LHCN-M2 (cell line): Measurements from ENCODE around the gene RBM8A. TPM values are rescaled to one million over a fixed set of nuclear protein-coding genes. Genes with fewer than 3 reads are reported as not detected.

Experiments
- DNase-seq: peaks from one replicate; pipeline ENCODE4 v3.0.0-alpha.2; 2012; ENCODE audit warnings: low read depth
- total RNA-seq: library from RNA; depleted of rRNA; stranded (reverse); fragments of >200 nt; gene quantifications from 2 replicates; pipeline ENCODE4 v1.2.3, GENCODE V29; 2014

The RBM8A gene
- total RNA-seq, 1 experiment from 2014 or later: 284 TPM

GRCh38 chr1:145918144-145918991, 8.9 kb downstream of the RBM8A start, which contains the start of gene PEX11B:
TSS of gene PEX11B (minus strand) at chr1:145918717. CDS start at chr1:145918688, 29 bp downstream.
- DNase-seq: peak; percentile 89

- no peak for DNase-seq
Measured at GRCh38 chr1:145917595-145917994, 9.7 kb downstream of the RBM8A start.

GRCh38 chr1:145916745-145917144, 10.5 kb downstream of the RBM8A start:
- DNase-seq: peak; percentile 28

- DNase-seq: no peak
Measured at GRCh38 chr1:145912128-145912641, 15.1 kb downstream of the RBM8A start.

- peak; percentile 93 for DNase-seq
Measured at GRCh38 chr1:145908653-145909052, 18.6 kb downstream of the RBM8A start.

GRCh38 chr1:145906954-145907753, 20.1 kb downstream of the RBM8A start:
- peak; percentile 35 for DNase-seq

- no peak for DNase-seq
Measured at GRCh38 chr1:145901312-145902021, 25.8 kb downstream of the RBM8A start.

GRCh38 chr1:145898756-145899155, 28.5 kb downstream of the RBM8A start:
- DNase-seq: peak; percentile 32

- no peak for DNase-seq
Measured at GRCh38 chr1:145897969-145898368, 29.3 kb downstream of the RBM8A start.

GRCh38 chr1:145895471-145895870, 31.8 kb downstream of the RBM8A start:
- no peak for DNase-seq

GRCh38 chr1:145893306-145894055, 33.8 kb downstream of the RBM8A start:
- DNase-seq: no peak

GRCh38 chr1:145892486-145893087, 34.7 kb downstream of the RBM8A start:
- DNase-seq: peak; percentile 64

- DNase-seq: peak; percentile 100
Measured at GRCh38 chr1:145891587-145892485, 35.4 kb downstream of the RBM8A start.

GRCh38 chr1:145891143-145891542, 36.1 kb downstream of the RBM8A start:
- peak; percentile 96 for DNase-seq

- DNase-seq: no peak
Measured at GRCh38 chr1:145889722-145890121, 37.6 kb downstream of the RBM8A start.

GRCh38 chr1:145887631-145888030, 39.7 kb downstream of the RBM8A start:
- peak; percentile 41 for DNase-seq

GRCh38 chr1:145886816-145887215, 40.5 kb downstream of the RBM8A start:
- no peak for DNase-seq

- no peak for DNase-seq
Measured at GRCh38 chr1:145886390-145886789, 40.9 kb downstream of the RBM8A start.

GRCh38 chr1:145885738-145886287, 41.5 kb downstream of the RBM8A start, which contains the start of gene ANKRD35:
TSS of gene ANKRD35 (minus strand) at chr1:145885866. CDS start at chr1:145885758, 108 bp downstream.
- DNase-seq: peak; percentile 74
